ENCODE results near the gene NOTUM.

GRCh38 chr17:81942167-81942553 is 18.8 kb downstream of the NOTUM start:
- TF ChIP-seq FOXM1 (IDR thresholded peaks at IDR 0.05; ENCODE audit: borderline replicate concordance) (no peak), NFRKB (IDR thresholded peaks at IDR 0.05) (no peak), PKNOX1 (IDR thresholded peaks at IDR 0.05) (no peak), ELF4 (IDR thresholded peaks at IDR 0.05) (no peak), SP1 (IDR thresholded peaks at IDR 0.05) (no peak), FOXK2 (IDR thresholded peaks at IDR 0.05) (no peak), SUZ12 (IDR thresholded peaks at IDR 0.05) (no peak), BHLHE40 (IDR thresholded peaks at IDR 0.05; ENCODE audit: borderline replicate concordance) (no peak), TARDBP (IDR thresholded peaks at IDR 0.05) (no peak), CTBP1 (IDR thresholded peaks at IDR 0.05; ENCODE audit: borderline replicate concordance) (no peak), HDGF (IDR thresholded peaks at IDR 0.05; ENCODE audit: borderline replicate concordance) (no peak), L3MBTL2 (conservative IDR thresholded peaks at IDR 0.05) (no peak), ARNT (IDR thresholded peaks at IDR 0.05) (no peak)
